ENCODE results near the gene CACNA2D4.

CACNA2D4 gene

DNA sequence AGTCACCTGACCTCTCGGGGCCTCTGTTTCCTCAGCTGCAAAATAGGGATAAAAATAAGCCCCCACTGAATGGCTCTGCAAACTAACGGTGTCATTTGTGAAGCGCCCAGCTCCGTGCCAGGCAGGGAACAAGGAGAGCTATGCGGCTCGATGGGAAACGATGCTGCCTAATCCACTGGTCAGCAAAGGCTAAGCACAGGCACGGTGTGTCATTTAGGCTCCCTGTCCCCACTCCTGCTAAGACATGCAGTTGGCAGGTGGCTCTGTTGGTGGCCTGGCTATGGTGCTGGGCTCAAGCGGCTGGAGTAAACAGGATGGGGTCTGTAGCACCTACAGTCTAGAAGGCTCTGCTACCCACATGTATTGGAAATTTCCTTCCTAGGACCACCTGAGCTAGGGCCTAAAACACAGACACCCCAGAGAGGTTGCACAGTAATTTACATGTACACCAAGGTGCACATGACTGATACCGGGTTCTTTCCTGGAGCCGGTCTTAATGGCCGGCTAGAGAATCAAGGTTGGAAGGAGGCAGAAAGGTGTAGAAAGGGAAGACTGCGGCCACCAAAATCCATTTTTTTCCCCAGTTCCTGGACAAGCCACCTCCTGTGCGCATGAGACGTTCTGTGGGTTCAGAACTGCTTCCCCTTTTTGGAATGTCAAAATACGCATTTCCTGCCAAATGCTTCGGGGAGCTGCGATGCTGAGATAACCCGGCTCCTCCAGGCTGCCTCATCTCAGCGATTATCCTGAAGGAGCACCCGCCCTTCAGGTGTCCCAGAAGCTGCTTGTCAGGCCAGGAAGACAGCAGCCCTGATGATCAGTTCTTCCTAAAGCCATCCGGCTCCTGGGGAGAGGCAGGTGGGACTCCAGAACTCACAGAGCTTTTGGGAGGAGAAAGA, 1.0 kb downstream of the CACNA2D4 start:
- no peak for DNase-seq (ENCODE audit: low read depth in 2 of 2, low spot score in 1 of 2)

- DNase-seq (ENCODE audit: low read depth in 2 of 2, low spot score in 1 of 2) = no peak
Observed at GRCh38 chr12:1916371-1917171, 1.9 kb downstream of the CACNA2D4 start.

DNA sequence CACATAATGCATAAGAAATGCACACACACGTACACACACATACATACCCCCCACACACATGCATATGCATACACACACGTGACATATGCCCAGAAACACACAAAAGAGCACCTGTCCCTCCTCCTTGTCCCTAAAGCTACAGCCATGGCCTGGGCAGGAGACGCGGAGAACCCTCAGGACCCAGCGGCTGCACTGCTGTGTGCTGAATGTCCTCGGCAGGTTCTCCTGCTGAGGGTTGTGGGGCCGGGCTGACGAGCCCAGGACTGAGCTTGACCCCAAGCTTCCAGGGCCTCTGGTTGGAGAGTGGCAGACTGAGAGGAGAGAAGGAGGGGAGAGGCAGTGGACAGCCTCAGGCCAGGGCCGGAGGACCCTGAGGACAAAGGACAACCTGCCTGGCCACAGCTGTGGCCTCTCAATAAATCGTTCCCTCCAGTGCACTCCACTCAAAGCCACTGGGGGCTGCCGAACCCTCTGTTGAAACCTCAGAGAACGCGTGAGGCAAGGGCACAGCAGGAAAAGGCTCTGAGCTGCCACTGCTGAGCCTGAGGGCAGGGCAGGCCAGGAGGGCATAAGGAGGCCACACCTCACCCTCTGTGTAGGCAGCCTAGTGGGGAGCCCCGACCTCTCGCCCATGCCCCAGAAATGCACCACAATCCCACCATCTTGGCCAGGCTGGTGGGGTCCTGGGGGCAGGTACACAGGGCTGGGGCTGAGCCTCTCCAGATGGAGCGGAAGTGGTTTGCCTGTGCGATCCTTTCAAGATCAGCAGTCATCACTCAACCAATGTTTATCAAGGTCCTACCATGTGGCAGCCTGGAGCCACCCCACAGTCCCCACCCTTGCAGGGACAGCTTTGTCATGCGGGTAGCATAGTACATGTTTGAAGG, 3.1 kb downstream of the CACNA2D4 start:
- DNase-seq (ENCODE audit: low read depth in 2 of 2, low spot score in 1 of 2) = no peak

GRCh38 chr12:1914114-1914911, 4.1 kb downstream of the CACNA2D4 start:
- no peak for DNase-seq (ENCODE audit: low read depth in 2 of 2, low spot score in 1 of 2)

GRCh38 chr12:1913377-1914113, 4.9 kb downstream of the CACNA2D4 start:
- no peak for DNase-seq (ENCODE audit: low read depth in 2 of 2, low spot score in 1 of 2)

- no peak for DNase-seq (ENCODE audit: low read depth in 2 of 2, low spot score in 1 of 2)
Observed at GRCh38 chr12:1912580-1913376, 5.7 kb downstream of the CACNA2D4 start.

DNA sequence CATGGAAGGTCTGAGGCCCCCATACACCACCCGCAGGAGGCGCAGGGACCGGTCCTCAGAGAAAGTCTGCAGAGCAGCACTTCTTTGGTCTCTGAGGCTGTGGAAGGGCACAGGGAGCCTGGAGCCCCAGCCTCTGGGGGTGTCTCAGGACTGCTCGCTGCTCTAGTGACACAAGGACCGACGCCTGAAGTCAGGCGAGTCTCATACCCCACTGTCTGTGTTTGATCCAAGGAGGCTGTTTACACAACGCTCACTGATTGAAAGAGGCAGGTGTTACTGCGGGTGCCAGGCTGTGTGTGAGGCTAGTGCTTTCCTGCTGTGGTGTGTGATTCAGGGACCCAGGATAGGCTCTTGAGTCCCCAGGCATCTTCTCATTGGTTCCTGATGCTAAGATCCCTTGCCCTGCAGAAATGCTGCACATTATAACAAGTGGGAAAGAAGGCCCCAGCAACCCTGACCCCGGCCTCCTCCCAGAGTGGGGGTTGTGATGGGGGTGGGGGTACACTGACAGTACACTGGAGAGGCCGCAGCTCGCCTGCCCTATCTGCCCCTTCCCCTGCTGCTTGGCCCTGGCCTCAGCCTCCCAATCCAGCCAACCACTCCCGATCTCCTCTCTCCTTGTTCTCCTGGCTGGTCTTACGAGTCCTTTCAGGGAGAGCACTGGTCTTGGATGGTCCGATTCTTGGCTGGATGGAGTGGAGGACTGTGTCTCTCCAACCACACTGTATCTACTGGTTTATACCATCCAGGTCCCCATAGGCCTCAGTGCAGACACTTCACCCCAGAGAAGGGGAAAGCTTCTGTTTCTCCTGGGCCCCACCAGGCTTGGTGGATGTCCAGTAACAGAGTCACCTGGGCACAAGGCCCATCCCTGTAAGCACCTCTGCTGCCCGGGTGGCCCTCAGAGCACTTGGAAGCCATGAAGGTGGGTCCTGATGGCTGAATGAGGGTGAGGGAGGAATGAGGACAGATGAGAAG, 6.6 kb downstream of the CACNA2D4 start:
- DNase-seq (ENCODE audit: low read depth in 2 of 2, low spot score in 1 of 2) = no peak

GRCh38 chr12:1910468-1910867, 8.0 kb downstream of the CACNA2D4 start:
- DNase-seq (ENCODE audit: low read depth in 2 of 2, low spot score in 1 of 2) = no peak

- no peak for DNase-seq (ENCODE audit: low read depth in 2 of 2, low spot score in 1 of 2)
Observed at GRCh38 chr12:1908758-1909157, 9.7 kb downstream of the CACNA2D4 start.

GRCh38 chr12:1907652-1908611, 10.5 kb downstream of the CACNA2D4 start:
- no peak for DNase-seq (ENCODE audit: low read depth in 2 of 2, low spot score in 1 of 2)

DNA sequence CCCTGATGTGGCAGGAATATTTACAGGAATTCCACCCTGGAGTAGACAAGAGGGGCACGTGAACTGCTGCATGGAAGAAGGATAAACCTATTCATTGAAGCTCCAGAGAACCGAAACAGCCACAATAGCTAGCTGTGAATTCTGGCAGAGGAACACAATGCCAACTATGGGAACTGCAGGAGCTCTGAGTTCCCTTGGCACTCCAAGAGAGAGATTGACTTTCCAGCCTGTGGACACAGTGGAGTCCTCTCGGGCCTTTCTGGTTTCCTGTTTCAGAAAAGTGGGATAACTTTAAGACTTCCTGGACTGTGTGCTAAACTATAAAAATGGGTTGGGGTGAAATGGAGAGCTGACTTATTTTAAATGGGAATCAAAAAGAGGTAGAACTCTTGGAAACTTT, 11.9 kb downstream of the CACNA2D4 start:
- no peak for DNase-seq (ENCODE audit: low read depth in 2 of 2, low spot score in 1 of 2)

- DNase-seq (ENCODE audit: low read depth in 2 of 2, low spot score in 1 of 2) = no peak
Observed at GRCh38 chr12:1904875-1905274, 13.6 kb downstream of the CACNA2D4 start.

- DNase-seq (ENCODE audit: low read depth in 2 of 2, low spot score in 1 of 2) = no peak
Observed at GRCh38 chr12:1896964-1897363, 21.5 kb downstream of the CACNA2D4 start.

DNA sequence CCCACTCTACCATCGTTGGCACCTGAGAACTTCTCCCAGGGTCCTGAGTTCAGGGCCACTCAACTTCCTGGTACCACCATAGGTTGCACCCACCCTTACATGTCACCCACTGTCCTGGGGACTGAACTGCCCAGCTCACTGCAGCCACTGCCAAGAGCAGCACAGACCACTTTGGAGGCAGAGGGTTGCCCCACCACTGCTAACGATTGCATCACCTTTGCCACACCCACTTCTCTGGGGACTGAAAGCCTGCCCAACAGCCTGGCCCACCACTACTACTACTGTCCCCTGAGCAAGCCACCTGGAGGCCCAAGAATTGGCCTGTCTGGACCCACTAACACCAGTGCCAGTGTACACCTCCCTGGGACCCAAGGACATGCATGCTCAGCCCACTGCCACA, 27.6 kb downstream of the CACNA2D4 start:
- DNase-seq (ENCODE audit: low read depth in 2 of 2, low spot score in 1 of 2) = no peak

DNA sequence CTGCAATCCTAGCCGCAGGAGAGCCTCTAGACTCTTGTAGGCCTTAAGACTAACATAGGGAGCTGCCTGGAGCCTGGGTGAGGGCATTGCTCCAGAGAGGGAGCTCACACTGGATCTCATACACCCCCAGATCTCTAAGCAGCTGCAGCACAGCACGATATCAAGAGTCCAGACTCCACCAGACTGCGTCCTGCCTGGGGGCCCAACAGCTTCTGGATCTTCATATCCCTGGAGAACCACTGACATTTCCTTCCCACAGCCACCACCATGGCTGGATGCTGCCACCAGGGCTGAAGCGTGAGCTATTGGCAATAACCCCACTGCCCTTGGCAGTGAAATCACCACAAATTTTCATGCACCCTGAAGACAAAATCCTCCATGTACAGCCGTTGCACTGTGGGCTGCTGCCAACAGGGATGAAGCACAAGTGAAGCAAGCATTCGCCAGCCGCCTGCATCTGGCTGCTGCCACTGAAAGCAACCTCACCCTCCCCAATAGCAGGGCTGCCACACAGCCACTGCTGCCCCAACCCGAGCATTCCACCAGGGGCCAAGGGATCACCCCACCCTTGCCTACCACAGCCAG, 28.2 kb downstream of the CACNA2D4 start:
- DNase-seq (ENCODE audit: low read depth in 2 of 2, low spot score in 1 of 2) = no peak

DNA sequence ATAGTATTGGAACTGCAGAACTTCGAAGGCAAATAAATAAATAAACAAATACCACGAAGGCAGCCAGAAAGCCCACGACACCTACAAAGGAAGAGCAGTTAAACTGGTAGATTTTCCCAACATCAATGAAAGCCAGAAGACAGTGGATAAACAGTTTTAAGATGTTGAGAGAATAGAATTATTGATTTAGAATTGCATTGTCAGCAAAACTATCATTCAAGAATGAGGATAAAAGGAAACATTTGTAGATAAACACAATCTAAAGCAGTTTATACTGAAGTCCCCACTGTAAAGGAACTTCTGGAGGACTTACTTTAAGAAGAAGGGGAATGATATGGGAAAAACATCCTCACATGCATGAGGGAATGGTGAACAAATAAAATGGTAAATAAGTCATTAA, 29.5 kb downstream of the CACNA2D4 start:
- no peak for DNase-seq (ENCODE audit: low read depth in 2 of 2, low spot score in 1 of 2)

Data from stimulated activated CD8-positive, alpha-beta memory T cell treated with anti-CD3 and anti-CD28 coated beads, Interleukin-4, amount 100 ng/mL, for 1 hour (primary cell).